GM18519 (cell line): ENCODE measurements around the gene ZNF831.

Experiments
- ATAC-seq: cut with Tn5 transposase; IDR thresholded peaks from one replicate; pipeline ENCODE4 v1.9.1; 2021; ENCODE audit warnings: mild to moderate bottlenecking, moderate library complexity; ENCODE audit not compliant: unreplicated experiment, low FRiP score

Gene ZNF831

GRCh38 chr20:59177266-59178250 is 13.9 kb downstream of the ZNF831 start:
- no peak for ATAC-seq

GRCh38 chr20:59178983-59179595 is 15.5 kb downstream of the ZNF831 start:
- no peak for ATAC-seq

GRCh38 chr20:59179988-59180387 is 16.4 kb downstream of the ZNF831 start:
- no peak for ATAC-seq

GRCh38 chr20:59181936-59182335 is 18.3 kb downstream of the ZNF831 start:
- ATAC-seq, result no peak

- no peak for ATAC-seq
Observed at GRCh38 chr20:59182401-59183044, 18.9 kb downstream of the ZNF831 start.

GRCh38 chr20:59183751-59184150 is 20.1 kb downstream of the ZNF831 start:
- no peak for ATAC-seq

GRCh38 chr20:59184880-59185447 is 21.3 kb downstream of the ZNF831 start:
- no peak for ATAC-seq

GRCh38 chr20:59185809-59186208 is 22.2 kb downstream of the ZNF831 start:
- no peak for ATAC-seq

- no peak for ATAC-seq
Observed at GRCh38 chr20:59190466-59190865, 26.8 kb downstream of the ZNF831 start.

GRCh38 chr20:59191036-59191755 is 27.6 kb downstream of the ZNF831 start:
- ATAC-seq, result no peak

GRCh38 chr20:59191756-59192532 is 28.3 kb downstream of the ZNF831 start:
- no peak for ATAC-seq

- ATAC-seq, result no peak
Observed at GRCh38 chr20:59192533-59192896, 28.9 kb downstream of the ZNF831 start.

GRCh38 chr20:59193325-59193724 is 29.7 kb downstream of the ZNF831 start:
- no peak for ATAC-seq

- no peak for ATAC-seq
Observed at GRCh38 chr20:59194023-59194935, 30.7 kb downstream of the ZNF831 start.

- ATAC-seq, result no peak
Observed at GRCh38 chr20:59195316-59195993, 31.8 kb downstream of the ZNF831 start.

- ATAC-seq, result no peak
Observed at GRCh38 chr20:59204165-59204894, 40.7 kb downstream of the ZNF831 start.

GRCh38 chr20:59205044-59205443 is 41.4 kb downstream of the ZNF831 start:
- no peak for ATAC-seq
